Esophagus squamous epithelium (tissue), 5 donors: Measurements from ENCODE around the gene LPIN1. TPM values are rescaled to one million over a fixed set of nuclear protein-coding genes. Genes with fewer than 3 reads are reported as not detected.

ENCODE experiments used
- DNase-seq: peaks from one replicate; lab custom pipeline; 2025; lab: John Stamatoyannopoulos, UW
- H3K27ac ChIP-seq, 4 donors: fragments of 200-600 bp; sonication (generic); one replicate each; pipeline ENCODE4 v1.5.1; 2016 to 2019; ENCODE audit warnings: mild to moderate bottlenecking in 1 of 4
- H3K27me3 ChIP-seq, 4 donors: fragments of 200-600 bp; sonication (generic); 1 replicate in 3 of 4; 2 replicates in 1 of 4; pipeline versions ENCODE4 v1.5.1 to v1.6.0; 2017 to 2021; ENCODE audit warnings: antibody characterized with exemption in 1 of 4
- H3K36me3 ChIP-seq, 3 donors: fragments of 200-600 bp; sonication (generic); one replicate each; pipeline ENCODE4 v1.5.1; 2016 to 2019
- H3K4me1 ChIP-seq, 3 donors: fragments of 200-600 bp; sonication (generic); one replicate each; pipeline ENCODE4 v1.5.1; 2017 to 2019
- H3K4me3 ChIP-seq, 4 donors: fragments of 200-600 bp; sonication (generic); 1 replicate in 3 of 4; 2 replicates in 1 of 4; pipeline ENCODE4 v1.5.1; 2016 to 2019; ENCODE audit warnings: mild to moderate bottlenecking in 2 of 4, moderate library complexity in 1 of 4
- H3K9me3 ChIP-seq, 3 donors: fragments of 200-600 bp; sonication (generic); one replicate each; pipeline ENCODE4 v1.5.1; 2016 to 2019
- POLR2A ChIP-seq, 4 donors: fragments of 450-650 bp; IDR thresholded peaks; one replicate each; pipeline ENCODE4 v1.6.1; 2017; ENCODE audit warnings: antibody characterized with exemption in 4 of 4, mild to moderate bottlenecking in 4 of 4, moderate library complexity in 3 of 4
- WGBS, 2 donors: methylation state at CpG; one replicate each; pipeline ENCODE4 v1.1.5; 2018; 5-methylcytosine and 5-hydroxymethylcytosine counted together
- intact Hi-C: fragments of 100-400 bp; cut with DNase I; formaldehyde crosslinking; loops from one replicate; pipeline ENCODE4 v1.15.0; 2022
- total RNA-seq, 4 donors: library from RNA; depleted of rRNA; stranded (reverse); fragments of >200 nt; gene quantifications; one replicate each; pipeline ENCODE4 v1.1.0, GENCODE V29; 2016
- TF ChIP-seq, protein P1 (sequence below), 6 experiments: fragments of 450-650 bp in 4 of 6; fragments of 200-600 bp in 2 of 6; sonication (generic) in 2 of 6; IDR thresholded peaks; one replicate each; pipeline ENCODE4 v1.5.1; 2016 to 2019; ENCODE audit warnings: antibody characterized with exemption in 6 of 6, mild to moderate bottlenecking in 4 of 6, moderate library complexity in 4 of 6
- donor health status: DM: yes; HTN: yes; CAD: no.

The LPIN1 gene
- total RNA-seq, 4 donors from 2014 or later, result 16.9 to 80.9 (median 39.7) TPM

- Histone ChIP-seq H3K36me3 (no peaks in the 10 kb centered on the region), H3K4me1 (peaks cover 0 to 19% (median 3%) of the 10 kb centered on the region in 3 donors), H3K9me3 (no peaks in the 10 kb centered on the region), H3K27me3 (peaks cover 0 to 22% (median 0%) of the 10 kb centered on the region in 4 donors), H3K27ac (peak overlapping the region in 2 of 4 donors; percentile 45 to 58), H3K4me3 (no peak overlapping the region)
- WGBS, 2 donors, result 35 to 52% methylated on average over 6 to 7 of the region's 8 CpGs
- DNase-seq, result no peak
- TF ChIP-seq POLR2A (IDR thresholded peaks at IDR 0.05), result no peak
- TF ChIP-seq, protein P1, sequence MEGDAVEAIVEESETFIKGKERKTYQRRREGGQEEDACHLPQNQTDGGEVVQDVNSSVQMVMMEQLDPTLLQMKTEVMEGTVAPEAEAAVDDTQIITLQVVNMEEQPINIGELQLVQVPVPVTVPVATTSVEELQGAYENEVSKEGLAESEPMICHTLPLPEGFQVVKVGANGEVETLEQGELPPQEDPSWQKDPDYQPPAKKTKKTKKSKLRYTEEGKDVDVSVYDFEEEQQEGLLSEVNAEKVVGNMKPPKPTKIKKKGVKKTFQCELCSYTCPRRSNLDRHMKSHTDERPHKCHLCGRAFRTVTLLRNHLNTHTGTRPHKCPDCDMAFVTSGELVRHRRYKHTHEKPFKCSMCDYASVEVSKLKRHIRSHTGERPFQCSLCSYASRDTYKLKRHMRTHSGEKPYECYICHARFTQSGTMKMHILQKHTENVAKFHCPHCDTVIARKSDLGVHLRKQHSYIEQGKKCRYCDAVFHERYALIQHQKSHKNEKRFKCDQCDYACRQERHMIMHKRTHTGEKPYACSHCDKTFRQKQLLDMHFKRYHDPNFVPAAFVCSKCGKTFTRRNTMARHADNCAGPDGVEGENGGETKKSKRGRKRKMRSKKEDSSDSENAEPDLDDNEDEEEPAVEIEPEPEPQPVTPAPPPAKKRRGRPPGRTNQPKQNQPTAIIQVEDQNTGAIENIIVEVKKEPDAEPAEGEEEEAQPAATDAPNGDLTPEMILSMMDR (IDR thresholded peaks at IDR 0.05), result peak in 3 of 6 experiments; percentile 13 to 45 (median 33)
- intact Hi-C loops, result no loop called here
Measured at GRCh38 chr2:11738589-11739436, 7.6 kb upstream of the LPIN1 start.

DNA sequence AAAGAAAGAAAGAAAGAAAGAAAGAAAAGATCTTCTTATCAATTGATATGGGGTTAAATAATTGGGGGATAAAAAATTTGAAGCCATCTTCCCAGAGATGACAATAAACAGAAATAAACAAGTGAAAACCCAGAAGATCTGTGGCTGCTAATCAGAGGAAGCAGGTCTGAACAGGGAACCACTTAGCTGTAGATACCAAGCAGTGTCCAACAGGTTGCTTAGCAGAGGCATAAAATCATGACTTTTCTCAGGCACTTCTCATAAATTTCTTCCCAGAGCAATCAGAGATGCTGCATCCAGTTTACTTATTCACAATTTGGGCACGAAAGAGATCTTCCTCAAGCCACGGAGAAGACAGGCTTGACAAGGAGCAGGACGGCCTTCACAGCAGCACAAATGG, 5.7 kb upstream of the LPIN1 start:
- Histone ChIP-seq H3K4me1 (peaks cover 6 to 38% (median 15%) of the 10 kb centered on the region in 3 donors), H3K27me3 (peaks cover 0 to 10% (median 0%) of the 10 kb centered on the region in 4 donors), H3K9me3 (no peaks in the 10 kb centered on the region), H3K27ac (no peak overlapping the region), H3K4me3 (no peak overlapping the region), H3K36me3 (no peaks in the 10 kb centered on the region)
- WGBS, 2 donors, result 87 to 89% methylated on average over 3 of the region's 3 CpGs
- TF ChIP-seq, protein P1 (IDR thresholded peaks at IDR 0.05), result no peak
- TF ChIP-seq POLR2A (IDR thresholded peaks at IDR 0.05), result no peak
- intact Hi-C loops, result no loop called here
- DNase-seq, result no peak

DNA sequence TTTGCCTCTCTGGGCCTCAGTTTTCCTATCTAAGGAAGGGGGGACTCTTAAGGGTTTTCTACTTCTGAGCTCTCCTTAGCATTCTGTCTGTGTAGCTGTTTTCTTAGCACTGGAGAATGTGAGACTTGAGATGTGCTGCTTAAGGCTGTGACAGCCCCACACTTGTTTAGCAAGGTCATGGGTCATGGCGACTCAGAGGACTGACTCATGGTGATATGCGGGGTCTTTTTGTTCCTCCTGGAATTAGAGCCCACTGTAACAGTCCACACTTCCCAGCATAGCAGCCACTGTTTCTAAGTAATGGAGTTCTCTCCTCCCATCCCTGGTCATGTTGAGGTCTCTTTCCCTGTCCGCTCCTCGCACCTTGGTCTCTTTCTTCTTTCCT, 4.1 kb upstream of the LPIN1 start:
- intact Hi-C loops, result no loop called here
- Histone ChIP-seq H3K27ac (no peak overlapping the region), H3K36me3 (no peaks in the 10 kb centered on the region), H3K9me3 (no peaks in the 10 kb centered on the region), H3K4me1 (peaks cover 6 to 53% (median 22%) of the 10 kb centered on the region in 3 donors), H3K27me3 (no peaks in the 10 kb centered on the region), H3K4me3 (no peak overlapping the region)
- TF ChIP-seq, protein P1 (IDR thresholded peaks at IDR 0.05), result no peak
- no peak for TF ChIP-seq POLR2A (IDR thresholded peaks at IDR 0.05)
- DNase-seq, result no peak
- WGBS, 2 donors, result 72 to 77% methylated on average over 4 of the region's 4 CpGs

- DNase-seq, result no peak
- 91 to 96% methylated on average over 9 to 12 of the region's 16 CpGs for WGBS, 2 donors
- peaks cover 6 to 58% (median 25%) of the 10 kb centered on the region in 3 donors for H3K4me1 ChIP-seq
- no peak overlapping the region for H3K4me3 ChIP-seq
- peak overlapping the region in 3 of 4 donors; percentile 78 to 88 (median 78) for H3K27ac ChIP-seq
- H3K36me3 ChIP-seq, result no peaks in the 10 kb centered on the region
- intact Hi-C loops, result no loop called here
- no peaks in the 10 kb centered on the region for H3K27me3 ChIP-seq
- TF ChIP-seq, protein P1 (IDR thresholded peaks at IDR 0.05), result no peak
- TF ChIP-seq POLR2A (IDR thresholded peaks at IDR 0.05), result no peak
- no peaks in the 10 kb centered on the region for H3K9me3 ChIP-seq
Measured at GRCh38 chr2:11742702-11743357, 3.6 kb upstream of the LPIN1 start.

GRCh38 chr2:11743366-11743765, 3.1 kb upstream of the LPIN1 start:
- no peaks in the 10 kb centered on the region for H3K36me3 ChIP-seq
- DNase-seq, result no peak
- peak overlapping the region in 1 of 4 donors; percentile 30 for H3K4me3 ChIP-seq
- TF ChIP-seq POLR2A (IDR thresholded peaks at IDR 0.05), result no peak
- TF ChIP-seq, protein P1 (IDR thresholded peaks at IDR 0.05), result no peak
- H3K9me3 ChIP-seq, result no peaks in the 10 kb centered on the region
- no peaks in the 10 kb centered on the region for H3K27me3 ChIP-seq
- WGBS, 2 donors, result 76 to 93% methylated on average over 5 of the region's 7 CpGs
- H3K27ac ChIP-seq, result peak overlapping the region; percentile 20 to 88 (median 78)
- intact Hi-C loops, result no loop called here
- peaks cover 6 to 62% (median 29%) of the 10 kb centered on the region in 3 donors for H3K4me1 ChIP-seq
